PFSK-1 (cell line): ENCODE measurements around the gene GLIPR2.

Experiments
- FOXP2 ChIP-seq: optimal IDR thresholded peaks from 2 replicates; pipeline ENCODE3; 2011; ENCODE audit warnings: borderline replicate concordance, control low read depth, inconsistent platforms; ENCODE audit not compliant: insufficient read depth; ENCODE audit errors: extremely low read length, extremely low read depth
- POLR2AphosphoS5 ChIP-seq: IDR thresholded peaks from 2 replicates; pipeline ENCODE4 v1.6.1; 2012; ENCODE audit warnings: low read depth, mild to moderate bottlenecking, control low read depth, low read length, moderate library complexity
- REST ChIP-seq, 2 experiments: IDR thresholded peaks; 2 replicates each; pipeline versions ENCODE4 v1.6.1 to v1.8.0; 2011 to 2012; ENCODE audit warnings: low read depth in 2 of 2, low read length in 2 of 2, control low read depth in 1 of 2, inconsistent platforms in 1 of 2, mild to moderate bottlenecking in 1 of 2, moderate library complexity in 1 of 2; ENCODE audit not compliant: insufficient read depth in 1 of 2
- SIN3A ChIP-seq: IDR thresholded peaks from 2 replicates; pipeline ENCODE4 v1.6.1; 2012; ENCODE audit warnings: mild to moderate bottlenecking, low read length, moderate library complexity, borderline replicate concordance; ENCODE audit not compliant: insufficient read depth
- TAF1 ChIP-seq: IDR thresholded peaks from 2 replicates; pipeline ENCODE4 v1.6.1; 2012; ENCODE audit warnings: low read length, control low read depth, borderline replicate concordance; ENCODE audit not compliant: insufficient read depth

The GLIPR2 gene

GRCh38 chr9:36170531-36170930 is 34.0 kb downstream of the GLIPR2 start:
- TF ChIP-seq REST (IDR thresholded peaks at IDR 0.05; ENCODE audit: insufficient read depth in 1 of 2, low read depth in 2 of 2, low read length in 2 of 2) (no peak), SIN3A (no peak), POLR2AphosphoS5 (no peak), FOXP2 (no peak), TAF1 (no peak)

GRCh38 chr9:36173861-36174260 is 37.3 kb downstream of the GLIPR2 start:
- TF ChIP-seq TAF1 (no peak), POLR2AphosphoS5 (no peak), FOXP2 (no peak), REST (IDR thresholded peaks at IDR 0.05; ENCODE audit: insufficient read depth in 1 of 2, low read depth in 2 of 2, low read length in 2 of 2) (no peak), SIN3A (no peak)

- no peak for TF ChIP-seq REST (IDR thresholded peaks at IDR 0.05; ENCODE audit: insufficient read depth in 1 of 2, low read depth in 2 of 2, low read length in 2 of 2)
- TF ChIP-seq POLR2AphosphoS5: no peak
- no peak for TF ChIP-seq FOXP2
- TF ChIP-seq SIN3A: no peak
- TF ChIP-seq TAF1: no peak
These were observed 37.7 kb downstream of the GLIPR2 start for GRCh38 chr9:36174271-36174670.

GRCh38 chr9:36174731-36175130 is 38.2 kb downstream of the GLIPR2 start:
- TF ChIP-seq FOXP2 (no peak), REST (IDR thresholded peaks at IDR 0.05; ENCODE audit: insufficient read depth in 1 of 2, low read depth in 2 of 2, low read length in 2 of 2) (no peak), POLR2AphosphoS5 (no peak), TAF1 (no peak), SIN3A (no peak)

- TF ChIP-seq FOXP2 (no peak), TAF1 (no peak), POLR2AphosphoS5 (no peak), SIN3A (no peak), REST (IDR thresholded peaks at IDR 0.05; ENCODE audit: insufficient read depth in 1 of 2, low read depth in 2 of 2, low read length in 2 of 2) (no peak)
These were observed 41.0 kb downstream of the GLIPR2 start for GRCh38 chr9:36177571-36177970.
